GM13976 (cell line): Measurements from ENCODE around the gene SASH1.
A peak's percentile ranks its signal among the peaks of the same experiment; 100 is the strongest.

Experiments used
- DNase-seq: peaks from one replicate; pipeline ENCODE4 v3.0.0; 2012; ENCODE audit warnings: low spot score
- CTCF ChIP-seq: IDR thresholded peaks from 2 replicates; pipeline ENCODE4 v1.5.1; 2012; ENCODE audit warnings: borderline replicate concordance, mild to moderate bottlenecking; ENCODE audit not compliant: insufficient read depth; ENCODE audit errors: extremely low read depth, missing control alignments, control extremely low read depth
- in situ Hi-C: fragments of 300-500 bp; cut with MboI; formaldehyde crosslinking; loops from one replicate; pipeline ENCODE4 v1.12.0; 2022; ENCODE audit warnings: low sequenced_read_pairs, mixed read lengths, inconsistent platforms; ENCODE audit not compliant: unreplicated experiment

Gene SASH1

GRCh38 chr6:148530394-148530953 lies 187.8 kb downstream of the SASH1 start:
- TF ChIP-seq CTCF: no peak
- in situ Hi-C loops: no loop called here
- peak; percentile 46 for DNase-seq

GRCh38 chr6:148530976-148531375 lies 188.3 kb downstream of the SASH1 start:
- in situ Hi-C loops: no loop called here
- DNase-seq: no peak
- TF ChIP-seq CTCF: no peak

- no peak for DNase-seq
- no peak for TF ChIP-seq CTCF
- in situ Hi-C loops: no loop called here
Observed at GRCh38 chr6:148532698-148533097, 190.1 kb downstream of the SASH1 start.

GRCh38 chr6:148533309-148534107 lies 190.9 kb downstream of the SASH1 start:
- TF ChIP-seq CTCF: no peak
- in situ Hi-C loops: no loop called here
- DNase-seq: no peak

- in situ Hi-C loops: no loop called here
Observed at GRCh38 chr6:148534871-148535270, 192.2 kb downstream of the SASH1 start.

GRCh38 chr6:148535381-148535780 lies 192.7 kb downstream of the SASH1 start:
- in situ Hi-C loops: no loop called here
- no peak for TF ChIP-seq CTCF
- no peak for DNase-seq

More at GRCh38 chr6:148534871-148535270, 192.2 kb downstream of the SASH1 start:
- no peak for TF ChIP-seq CTCF
- no peak for DNase-seq

- in situ Hi-C loops: no loop called here
Observed at GRCh38 chr6:148535976-148536375, 193.3 kb downstream of the SASH1 start.

More at GRCh38 chr6:148535976-148536375, 193.3 kb downstream of the SASH1 start:
- TF ChIP-seq CTCF: no peak
- no peak for DNase-seq
